ENCODE data around the gene MGAT3.

The MGAT3 gene

DNA sequence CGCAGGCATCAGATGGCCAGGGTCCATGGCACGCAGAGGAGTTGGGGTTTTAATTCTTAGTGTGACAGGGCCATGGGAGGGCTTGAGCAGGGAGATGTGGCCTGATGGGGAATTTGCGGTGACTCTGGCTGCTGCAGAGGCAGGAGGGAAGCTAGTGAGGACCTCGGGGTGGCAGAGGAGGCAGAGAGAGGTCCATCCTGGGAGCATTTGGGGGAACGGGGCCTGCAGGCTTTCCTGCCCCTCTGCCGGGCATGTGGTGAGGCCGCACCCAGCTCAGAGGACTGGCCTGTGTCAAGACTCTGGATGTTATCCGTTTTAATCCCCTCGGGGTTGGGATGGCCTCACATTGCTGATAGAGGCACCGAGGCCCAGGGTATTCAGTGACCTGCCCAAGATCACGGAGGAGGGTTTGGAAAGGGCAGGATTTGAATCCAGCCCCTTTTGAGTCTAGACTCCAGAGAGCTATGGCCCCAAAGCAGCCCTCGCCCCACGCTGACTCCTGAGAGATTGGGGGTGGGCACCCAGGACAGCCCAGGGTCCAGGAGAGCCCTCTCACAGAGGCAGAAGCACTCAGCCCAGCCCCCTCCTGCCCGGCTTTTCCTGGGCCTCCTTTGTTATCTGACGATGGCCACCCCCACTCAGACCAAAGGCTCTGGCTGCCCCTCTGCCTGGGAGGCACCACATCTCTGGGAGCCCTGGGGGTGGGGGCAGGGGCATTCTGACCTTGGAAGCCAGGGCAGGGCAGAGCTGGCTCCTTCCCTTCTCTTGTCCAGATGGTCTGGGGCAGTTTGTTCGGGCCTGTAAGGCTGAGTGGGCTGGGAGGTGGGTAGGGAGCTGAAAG, 13.9 kb downstream of the MGAT3 start:
- no peak for DNase-seq (ENCODE audit: low read depth in 2 of 3, low spot score in 2 of 3)

DNA sequence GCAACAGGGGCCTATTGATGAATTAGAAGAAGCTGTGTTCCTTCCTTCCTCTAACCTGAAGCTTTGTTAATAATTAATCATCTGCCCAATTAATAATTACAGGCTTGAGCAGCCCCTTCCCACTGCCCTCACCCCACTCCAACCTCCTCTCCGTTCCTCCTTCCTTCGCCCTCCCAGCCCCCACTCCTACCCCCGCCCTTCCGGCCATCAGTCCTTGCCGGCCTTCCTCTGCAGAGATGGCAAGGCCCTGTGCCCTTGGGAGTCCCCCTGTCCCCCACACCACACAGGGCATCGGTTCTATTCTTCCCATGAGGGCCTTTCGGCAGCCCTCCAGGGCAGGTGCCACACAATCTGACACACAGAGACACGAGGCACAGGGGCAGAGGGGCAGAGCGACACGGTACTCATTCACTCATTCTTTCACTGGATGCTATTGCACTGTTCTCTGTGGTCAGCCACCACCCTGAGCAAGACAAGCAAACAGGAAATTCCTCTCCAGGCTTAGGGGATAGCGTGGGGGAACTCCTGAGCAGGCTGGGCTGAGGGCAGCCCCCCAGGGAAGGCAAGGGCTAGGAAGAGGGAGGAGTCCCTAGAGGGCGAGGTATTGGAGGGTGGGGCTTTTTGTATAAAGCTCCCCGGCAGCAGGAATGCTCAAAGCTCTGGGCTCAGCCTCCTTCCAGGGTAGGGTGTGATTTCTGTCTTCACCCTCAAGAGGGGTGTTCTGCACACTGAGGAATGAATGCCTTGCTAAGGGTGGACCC, 14.7 kb downstream of the MGAT3 start:
- no peak for DNase-seq (ENCODE audit: low read depth in 2 of 3, low spot score in 2 of 3)

DNA sequence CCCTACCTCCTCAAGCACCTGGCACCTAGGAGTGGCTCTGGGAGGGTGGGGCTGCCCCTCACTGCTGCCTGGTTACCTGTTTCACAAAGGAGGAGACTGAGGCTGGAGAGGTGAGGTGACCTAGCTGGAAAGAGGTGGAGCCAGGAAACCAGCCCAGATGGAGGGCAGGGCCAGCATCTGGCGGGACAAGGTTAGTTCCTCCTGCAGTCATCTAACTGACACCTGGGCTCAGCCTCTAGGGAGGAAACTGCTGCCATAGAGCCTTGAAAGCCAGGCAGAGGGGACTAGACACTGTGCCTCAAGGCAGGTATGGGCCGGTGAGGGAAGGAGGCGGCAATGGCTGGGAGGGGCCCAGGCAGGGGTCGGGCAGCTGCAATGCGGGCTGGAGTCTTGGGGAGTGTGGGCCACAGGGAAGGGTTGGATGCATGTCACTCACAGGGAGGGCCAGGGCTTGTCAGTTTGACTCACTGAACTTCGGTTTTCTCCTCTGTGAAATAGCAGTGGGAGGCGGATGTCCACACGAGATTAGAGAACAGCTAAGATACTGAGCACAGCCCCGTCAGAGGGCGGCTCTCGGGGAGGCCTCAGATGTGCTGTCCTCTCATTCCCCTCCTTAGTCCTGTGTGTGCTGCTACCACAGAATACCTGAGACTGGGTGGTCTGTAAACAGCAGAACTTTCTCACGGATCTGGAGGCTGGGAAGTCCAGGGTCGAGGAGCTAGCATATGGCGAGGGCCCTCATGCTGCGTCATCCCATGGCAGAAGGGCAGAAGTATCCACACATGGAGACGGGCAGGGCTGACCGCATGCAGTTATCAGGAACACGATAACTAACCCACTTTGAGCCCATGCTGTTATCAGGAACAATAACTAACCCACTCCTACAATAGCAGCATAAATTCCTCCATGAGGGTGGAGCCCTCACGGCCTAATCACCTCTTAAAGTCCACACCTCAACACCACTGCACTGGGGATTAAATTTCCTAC, 16.1 kb downstream of the MGAT3 start:
- DNase-seq (ENCODE audit: low read depth in 2 of 3, low spot score in 2 of 3) = no peak

DNA sequence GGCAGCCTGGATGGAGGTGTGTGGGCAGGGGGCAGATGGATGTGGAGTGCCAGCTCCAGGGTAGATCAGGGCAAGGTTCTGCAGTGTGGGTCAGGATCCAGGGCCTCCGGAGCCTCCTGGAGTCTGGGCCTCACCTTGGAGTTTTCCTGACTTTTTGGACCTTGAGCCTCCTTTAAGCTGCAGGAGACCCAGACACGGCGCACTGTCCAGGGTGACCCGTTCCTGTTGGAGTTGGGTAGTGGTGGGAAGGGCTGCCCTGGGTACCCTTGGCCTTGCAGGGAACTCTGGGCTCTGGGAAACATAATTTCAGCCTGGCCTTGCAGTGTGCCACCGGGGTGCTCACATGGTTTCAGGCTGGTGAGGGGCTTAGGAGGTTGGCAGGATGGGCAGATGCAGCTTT, 17.0 kb downstream of the MGAT3 start:
- no peak for DNase-seq (ENCODE audit: low read depth in 2 of 3, low spot score in 2 of 3)

DNA sequence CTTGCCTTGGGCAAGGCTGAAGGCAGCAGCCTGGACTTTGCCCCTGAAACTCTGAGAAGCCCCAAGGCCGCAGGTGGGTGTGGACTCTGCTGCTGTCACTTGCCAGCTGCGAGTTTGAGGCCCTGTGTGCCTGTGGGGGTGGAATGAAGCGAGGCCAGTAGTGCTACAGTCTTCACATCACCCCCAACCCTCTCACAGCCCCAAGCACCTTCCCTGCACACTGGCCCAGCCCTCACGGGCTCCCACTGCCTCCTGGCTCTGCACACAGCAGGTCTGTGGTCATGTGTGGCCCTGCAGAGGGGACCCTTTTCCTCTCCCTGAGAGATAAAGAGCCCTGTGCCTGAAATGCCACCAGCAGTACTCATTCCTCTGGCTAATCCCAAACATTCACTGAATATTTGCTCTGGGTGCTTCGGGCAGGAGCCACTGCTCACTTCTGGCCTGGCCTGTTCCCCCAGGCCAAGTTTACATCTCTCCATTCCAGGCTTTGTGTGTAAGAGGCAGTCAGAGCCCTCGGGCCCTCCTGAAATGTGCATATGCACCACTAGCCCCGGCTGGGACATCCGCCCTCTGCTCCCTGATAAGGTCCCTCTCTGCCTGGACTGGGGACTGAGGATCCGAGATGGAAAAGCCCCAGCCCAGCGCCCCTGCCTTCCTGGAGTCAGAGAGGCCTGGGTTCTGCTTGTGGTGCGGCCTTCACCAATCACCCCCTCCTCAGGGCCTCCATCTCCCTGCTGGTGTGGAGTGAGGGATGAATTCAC, 17.7 kb downstream of the MGAT3 start:
- DNase-seq (ENCODE audit: low read depth in 2 of 3, low spot score in 2 of 3) = no peak

DNA sequence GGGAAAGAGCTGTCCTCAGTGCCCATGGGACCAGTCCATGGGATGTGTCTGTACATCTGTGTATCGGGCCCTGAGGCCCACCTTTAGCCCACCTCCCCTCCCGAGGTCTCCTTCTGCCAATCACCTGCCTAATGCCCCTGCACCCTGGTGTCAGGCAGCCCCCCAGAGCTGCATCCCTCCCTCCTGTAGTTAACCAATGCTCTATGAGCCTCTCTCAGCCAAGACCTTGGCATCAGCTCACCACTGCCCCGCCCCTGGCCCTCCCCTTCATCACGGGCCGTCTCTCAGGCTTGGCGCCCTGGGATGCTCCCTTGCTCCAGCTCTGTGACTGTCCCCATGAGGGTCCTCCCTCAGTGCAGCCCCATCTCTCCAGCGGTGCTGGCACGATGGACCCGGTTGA, 18.5 kb downstream of the MGAT3 start:
- no peak for DNase-seq (ENCODE audit: low read depth in 2 of 3, low spot score in 2 of 3)

DNA sequence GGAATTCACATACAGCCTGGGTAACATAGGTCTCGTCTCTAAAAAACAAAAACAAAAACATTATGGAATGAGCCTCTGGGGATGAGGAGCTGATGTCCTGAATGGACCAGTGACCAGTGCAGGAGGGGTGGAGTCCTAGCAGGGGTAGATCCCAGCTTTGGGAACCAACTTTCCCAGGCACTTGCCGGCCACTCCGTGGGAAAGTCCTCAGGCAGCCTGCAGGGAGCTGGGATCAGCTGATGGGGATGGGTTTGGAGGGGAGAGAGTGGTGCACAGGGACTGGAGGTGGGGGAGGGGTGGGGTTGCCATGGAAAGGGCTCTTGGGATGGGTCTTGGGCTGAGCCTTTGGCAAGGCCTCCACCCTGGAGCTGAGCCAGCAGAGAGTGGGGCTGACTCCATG, 19.1 kb downstream of the MGAT3 start:
- DNase-seq (ENCODE audit: low read depth in 2 of 3, low spot score in 2 of 3) = no peak

DNA sequence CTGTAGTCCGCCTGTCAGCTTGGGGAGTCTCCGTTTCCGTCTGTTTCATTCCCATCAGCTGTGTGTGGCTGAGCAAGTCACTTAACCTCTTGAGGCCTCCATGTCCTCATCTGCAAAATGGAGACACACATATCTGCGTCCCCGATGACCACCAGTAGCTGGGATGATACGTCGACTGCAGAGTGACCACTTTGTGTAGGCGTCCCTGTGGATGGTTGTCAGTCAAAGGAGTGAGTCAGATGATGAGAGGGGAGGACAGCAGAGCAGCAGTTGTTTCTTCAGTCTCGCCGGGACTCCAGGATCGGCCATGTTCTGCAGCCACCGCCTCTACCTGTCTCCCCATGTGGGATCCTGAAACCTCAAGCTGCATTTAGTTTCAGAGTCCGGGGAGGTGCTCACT, 19.9 kb downstream of the MGAT3 start:
- DNase-seq (ENCODE audit: low read depth in 2 of 3, low spot score in 2 of 3) = no peak

DNA sequence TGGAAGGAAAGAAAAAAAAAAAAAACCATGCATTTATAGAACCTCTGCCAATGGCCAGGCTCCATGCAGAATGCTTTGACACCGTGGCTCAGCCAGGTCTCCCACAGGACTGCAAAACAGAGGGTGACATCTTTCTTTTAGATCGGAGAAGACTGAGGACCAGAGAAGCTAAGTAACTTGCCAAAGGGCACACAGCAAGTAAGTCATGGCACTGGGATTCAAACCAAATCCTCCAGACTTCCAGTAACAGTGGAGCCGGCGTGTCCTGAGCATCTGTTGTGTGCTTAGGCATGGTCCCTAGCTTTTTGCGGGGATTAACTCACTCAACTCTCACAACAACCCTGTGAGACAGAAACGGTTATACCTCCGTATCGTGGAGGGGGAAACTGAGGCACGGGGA, 20.7 kb downstream of the MGAT3 start:
- no peak for DNase-seq (ENCODE audit: low read depth in 2 of 3, low spot score in 2 of 3)

DNA sequence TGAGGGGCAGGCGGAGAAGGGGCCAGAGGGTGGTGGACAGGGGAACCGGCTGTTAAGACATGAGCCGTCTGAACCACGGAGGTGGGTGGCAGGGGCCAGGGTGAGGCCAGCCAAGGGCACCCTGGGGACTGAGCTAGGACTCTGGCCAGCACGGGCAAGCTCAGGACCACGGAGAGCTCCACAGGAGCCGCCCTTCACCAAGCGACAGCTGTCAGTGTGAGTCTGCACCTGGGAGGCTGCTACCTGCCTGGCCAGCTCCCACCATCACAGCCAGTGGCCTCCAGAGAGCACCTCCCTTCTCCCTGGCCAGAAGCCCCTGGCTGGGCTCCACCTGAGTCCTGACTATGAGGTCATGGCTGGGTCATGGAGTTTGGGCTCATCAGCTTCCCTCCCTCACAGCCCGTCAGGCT, 21.6 kb downstream of the MGAT3 start:
- no peak for DNase-seq (ENCODE audit: low read depth in 2 of 3, low spot score in 2 of 3)

DNA sequence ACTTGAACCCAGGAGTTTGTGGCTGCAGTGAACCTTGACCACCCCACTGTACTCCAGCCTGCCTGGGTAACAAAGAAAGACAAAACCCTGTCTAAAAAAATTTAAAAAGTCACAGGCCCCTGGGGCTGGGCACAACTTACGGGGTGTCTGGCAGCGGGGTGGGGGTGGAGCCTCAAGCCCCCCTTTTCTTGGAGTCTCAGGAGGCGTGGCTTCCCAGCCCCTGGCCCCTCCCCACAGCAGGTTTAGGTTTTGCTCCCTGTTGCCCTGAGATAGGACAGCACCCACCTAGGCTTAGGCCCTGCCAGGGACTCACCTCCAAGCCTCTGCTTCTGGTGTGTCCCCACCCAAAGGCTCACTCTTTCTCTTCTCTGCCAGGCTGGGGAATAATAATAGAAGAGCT, 22.4 kb downstream of the MGAT3 start:
- no peak for DNase-seq (ENCODE audit: low read depth in 2 of 3, low spot score in 2 of 3)

DNA sequence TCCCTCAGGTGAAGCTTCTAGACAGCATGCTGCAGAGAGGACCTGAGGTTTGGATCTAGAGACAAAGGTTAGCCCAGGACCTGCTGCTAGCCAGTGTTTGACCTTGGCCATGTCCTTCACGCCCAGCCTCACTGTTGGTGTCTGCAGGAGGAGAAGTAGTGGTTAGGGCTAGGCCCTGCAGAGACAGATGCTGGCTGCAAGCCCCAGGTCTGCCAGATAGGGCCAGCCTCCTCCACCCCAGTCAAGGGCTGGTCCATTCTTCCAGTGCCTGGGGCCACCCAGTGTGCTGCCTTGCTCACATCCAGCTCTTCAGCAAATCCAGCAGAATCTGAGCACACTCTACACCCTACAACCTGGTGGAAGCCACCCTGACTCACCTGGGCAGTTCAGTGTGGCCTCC, 23.7 kb downstream of the MGAT3 start:
- DNase-seq (ENCODE audit: low read depth in 2 of 3, low spot score in 2 of 3) = no peak

DNA sequence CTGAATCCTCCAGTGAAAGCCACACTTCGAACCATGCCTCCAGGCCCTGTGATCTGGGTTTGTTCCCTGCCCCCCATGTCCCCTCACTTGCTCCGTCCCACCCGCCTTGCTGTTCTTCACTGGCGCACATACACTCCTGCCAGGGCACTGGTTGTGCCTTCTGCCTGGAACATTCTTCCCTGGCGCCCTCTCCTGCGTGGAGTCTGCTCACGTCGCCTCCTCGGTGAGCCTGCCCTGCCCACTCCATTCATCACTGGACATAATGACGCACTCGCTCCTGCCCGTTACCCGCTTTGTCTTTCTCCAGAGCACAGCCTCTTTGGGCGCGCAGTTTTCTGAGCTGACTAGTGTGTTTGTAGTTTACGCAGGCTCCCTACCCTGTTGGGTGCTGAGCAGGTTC, 24.2 kb downstream of the MGAT3 start:
- DNase-seq (ENCODE audit: low read depth in 2 of 3, low spot score in 2 of 3) = no peak

DNA sequence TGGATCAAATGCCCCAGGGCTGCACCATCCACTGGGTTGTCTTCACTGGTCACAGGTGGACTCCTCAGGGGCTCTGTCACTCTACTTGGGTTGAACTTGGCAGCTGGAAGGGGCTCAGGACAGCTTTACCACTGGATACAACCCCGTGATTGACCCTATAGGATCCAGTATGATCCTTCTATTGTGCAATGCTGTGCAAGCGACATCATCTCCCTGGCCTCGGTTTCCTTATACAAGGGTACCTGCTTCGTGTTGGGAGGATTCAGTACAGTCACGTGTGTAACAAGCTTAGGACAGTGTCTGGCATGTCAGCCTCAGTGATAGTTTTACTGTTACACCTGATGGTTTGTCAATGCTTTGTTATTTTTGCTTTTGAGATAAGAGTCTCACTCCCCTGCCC, 24.8 kb downstream of the MGAT3 start:
- no peak for DNase-seq (ENCODE audit: low read depth in 2 of 3, low spot score in 2 of 3)

DNA sequence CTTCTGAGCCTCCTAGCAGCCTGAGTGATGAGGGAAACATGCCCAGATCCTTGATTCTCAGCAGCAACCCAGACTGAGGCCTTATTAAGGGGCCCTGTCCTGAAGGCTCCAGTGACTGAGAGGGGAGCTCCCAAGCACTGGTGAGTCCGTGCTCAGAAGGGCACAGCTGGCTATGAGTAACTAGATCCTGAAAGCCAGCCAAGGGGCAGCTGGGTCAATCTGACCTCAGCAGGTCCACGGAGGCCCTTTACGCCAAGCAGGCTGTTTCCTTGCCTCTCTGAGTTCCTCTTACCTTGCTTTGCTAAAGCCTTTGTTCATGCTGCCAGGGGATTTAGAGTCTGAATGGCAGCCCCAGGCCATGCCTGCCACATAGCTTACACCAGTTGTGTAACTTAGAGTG, 26.0 kb downstream of the MGAT3 start:
- DNase-seq (ENCODE audit: low read depth in 2 of 3, low spot score in 2 of 3) = no peak

DNA sequence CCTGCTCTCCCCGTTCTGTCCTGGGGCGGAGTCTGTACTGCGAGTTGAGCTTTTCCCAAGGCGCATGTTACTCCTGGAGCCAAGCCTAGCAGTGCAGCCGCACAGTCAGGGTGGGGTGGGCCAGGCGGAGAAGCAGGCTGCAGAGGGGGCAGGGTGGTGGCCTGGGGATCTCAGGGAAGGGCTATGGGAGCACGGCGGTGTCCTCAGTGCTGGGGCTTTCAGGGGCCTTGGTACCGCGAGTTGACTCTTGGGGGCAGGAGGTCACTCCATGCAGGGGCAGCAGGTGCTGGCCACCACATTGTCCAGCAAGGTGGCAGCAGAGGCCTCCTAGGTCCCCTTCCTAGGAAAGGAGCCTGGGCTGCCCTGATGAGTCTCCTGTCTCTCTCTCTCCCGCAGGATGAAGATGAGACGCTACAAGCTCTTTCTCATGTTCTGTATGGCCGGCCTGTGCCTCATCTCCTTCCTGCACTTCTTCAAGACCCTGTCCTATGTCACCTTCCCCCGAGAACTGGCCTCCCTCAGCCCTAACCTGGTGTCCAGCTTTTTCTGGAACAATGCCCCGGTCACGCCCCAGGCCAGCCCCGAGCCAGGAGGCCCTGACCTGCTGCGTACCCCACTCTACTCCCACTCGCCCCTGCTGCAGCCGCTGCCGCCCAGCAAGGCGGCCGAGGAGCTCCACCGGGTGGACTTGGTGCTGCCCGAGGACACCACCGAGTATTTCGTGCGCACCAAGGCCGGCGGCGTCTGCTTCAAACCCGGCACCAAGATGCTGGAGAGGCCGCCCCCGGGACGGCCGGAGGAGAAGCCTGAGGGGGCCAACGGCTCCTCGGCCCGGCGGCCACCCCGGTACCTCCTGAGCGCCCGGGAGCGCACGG, 30.4 kb downstream of the MGAT3 start:
- no peak for DNase-seq (ENCODE audit: low read depth in 2 of 3, low spot score in 2 of 3)

DNA sequence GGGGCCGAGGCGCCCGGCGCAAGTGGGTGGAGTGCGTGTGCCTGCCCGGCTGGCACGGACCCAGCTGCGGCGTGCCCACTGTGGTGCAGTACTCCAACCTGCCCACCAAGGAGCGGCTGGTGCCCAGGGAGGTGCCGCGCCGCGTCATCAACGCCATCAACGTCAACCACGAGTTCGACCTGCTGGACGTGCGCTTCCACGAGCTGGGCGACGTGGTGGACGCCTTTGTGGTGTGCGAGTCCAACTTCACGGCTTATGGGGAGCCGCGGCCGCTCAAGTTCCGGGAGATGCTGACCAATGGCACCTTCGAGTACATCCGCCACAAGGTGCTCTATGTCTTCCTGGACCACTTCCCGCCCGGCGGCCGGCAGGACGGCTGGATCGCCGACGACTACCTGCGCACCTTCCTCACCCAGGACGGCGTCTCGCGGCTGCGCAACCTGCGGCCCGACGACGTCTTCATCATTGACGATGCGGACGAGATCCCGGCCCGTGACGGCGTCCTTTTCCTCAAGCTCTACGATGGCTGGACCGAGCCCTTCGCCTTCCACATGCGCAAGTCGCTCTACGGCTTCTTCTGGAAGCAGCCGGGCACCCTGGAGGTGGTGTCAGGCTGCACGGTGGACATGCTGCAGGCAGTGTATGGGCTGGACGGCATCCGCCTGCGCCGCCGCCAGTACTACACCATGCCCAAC, 31.2 kb downstream of the MGAT3 start:
- DNase-seq (ENCODE audit: low read depth in 2 of 3, low spot score in 2 of 3) = no peak

DNA sequence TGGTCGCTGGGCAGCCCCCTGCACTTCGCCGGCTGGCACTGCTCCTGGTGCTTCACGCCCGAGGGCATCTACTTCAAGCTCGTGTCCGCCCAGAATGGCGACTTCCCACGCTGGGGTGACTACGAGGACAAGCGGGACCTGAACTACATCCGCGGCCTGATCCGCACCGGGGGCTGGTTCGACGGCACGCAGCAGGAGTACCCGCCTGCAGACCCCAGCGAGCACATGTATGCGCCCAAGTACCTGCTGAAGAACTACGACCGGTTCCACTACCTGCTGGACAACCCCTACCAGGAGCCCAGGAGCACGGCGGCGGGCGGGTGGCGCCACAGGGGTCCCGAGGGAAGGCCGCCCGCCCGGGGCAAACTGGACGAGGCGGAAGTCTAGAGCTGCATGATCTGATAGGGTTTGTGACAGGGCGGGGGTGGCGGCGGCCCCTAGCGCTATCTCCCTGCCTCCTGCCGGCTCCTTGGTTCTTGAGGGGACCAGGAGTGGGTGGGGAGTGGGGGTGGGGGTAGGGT, 31.8 kb downstream of the MGAT3 start:
- DNase-seq (ENCODE audit: low read depth in 2 of 3, low spot score in 2 of 3) = no peak
